HEK293T (cell line): ENCODE measurements around the gene USO1.
A peak's percentile ranks its signal among the peaks of the same experiment; 100 is the strongest.
"Not testable (repeated sequence)": the region's sequence is repeated elsewhere in the genome, so short reads cannot be mapped to it uniquely, and the experiment has no call there.

Source experiments
- CTCF ChIA-PET: fragments of 350-600 bp; formaldehyde crosslinking; extraction: SDS; loops from one replicate; lab custom pipeline; 2021; ENCODE audit warnings: antibody characterized with exemption, inconsistent platforms; lab: Yijun Ruan, JAX
- POLR2A ChIA-PET: fragments of 350-600 bp; formaldehyde crosslinking; extraction: SDS; loops from one replicate; lab custom pipeline; 2020; ENCODE audit warnings: antibody characterized with exemption, inconsistent platforms; lab: Yijun Ruan, JAX
- DNase-seq: peaks from one replicate; pipeline ENCODE4 v3.0.0; 2012; ENCODE audit warnings: mixed read lengths; ENCODE audit errors: extremely low spot score
- ARNT ChIP-seq: fragments of 450-650 bp; IDR thresholded peaks from 2 replicates; pipeline ENCODE4 v1.6.1; 2017; ENCODE audit warnings: mild to moderate bottlenecking
- BHLHE40 ChIP-seq: fragments of 450-650 bp; IDR thresholded peaks from 2 replicates; pipeline ENCODE4 v1.6.1; 2016; ENCODE audit warnings: mild to moderate bottlenecking, moderate library complexity, borderline replicate concordance
- CTBP1 ChIP-seq: fragments of 450-650 bp; IDR thresholded peaks from 2 replicates; pipeline ENCODE4 v1.6.1; 2016; ENCODE audit warnings: borderline replicate concordance
- ELF4 ChIP-seq: fragments of 450-650 bp; IDR thresholded peaks from 2 replicates; pipeline ENCODE4 v1.6.1; 2017; ENCODE audit warnings: antibody characterized with exemption
- FOXA1 ChIP-seq: fragments of 450-650 bp; IDR thresholded peaks from 2 replicates; pipeline ENCODE4 v1.6.1; 2016; ENCODE audit warnings: mild to moderate bottlenecking
- FOXK2 ChIP-seq: fragments of 450-650 bp; IDR thresholded peaks from 2 replicates; pipeline ENCODE4 v1.6.1; 2016; ENCODE audit warnings: mild to moderate bottlenecking
- FOXM1 ChIP-seq: fragments of 450-650 bp; IDR thresholded peaks from 2 replicates; pipeline ENCODE4 v1.6.1; 2017; ENCODE audit warnings: mild to moderate bottlenecking, borderline replicate concordance
- HDGF ChIP-seq: fragments of 450-650 bp; IDR thresholded peaks from 2 replicates; pipeline ENCODE4 v1.6.1; 2017; ENCODE audit warnings: antibody characterized with exemption, borderline replicate concordance
- L3MBTL2 ChIP-seq: fragments of 450-650 bp; conservative IDR thresholded peaks from 2 replicates; pipeline ENCODE4 v1.6.1; 2016; ENCODE audit warnings: mild to moderate bottlenecking
- LEF1 ChIP-seq: fragments of 450-650 bp; IDR thresholded peaks from 2 replicates; pipeline ENCODE4 v1.6.1; 2017; ENCODE audit warnings: mild to moderate bottlenecking, borderline replicate concordance
- NFRKB ChIP-seq: fragments of 450-650 bp; IDR thresholded peaks from 2 replicates; pipeline ENCODE4 v1.6.1; 2016; ENCODE audit warnings: mild to moderate bottlenecking, moderate library complexity
- PKNOX1 ChIP-seq: fragments of 450-650 bp; IDR thresholded peaks from 2 replicates; pipeline ENCODE4 v1.6.1; 2016
- SP1 ChIP-seq: fragments of 450-650 bp; IDR thresholded peaks from 2 replicates; pipeline ENCODE4 v1.6.1; 2017
- SUZ12 ChIP-seq: fragments of 450-650 bp; IDR thresholded peaks from 2 replicates; pipeline ENCODE4 v1.6.1; 2016; ENCODE audit warnings: mild to moderate bottlenecking
- TARDBP ChIP-seq: fragments of 450-650 bp; IDR thresholded peaks from 2 replicates; pipeline ENCODE4 v1.6.1; 2016
- ZNF384 ChIP-seq: fragments of 450-650 bp; IDR thresholded peaks from 2 replicates; pipeline ENCODE4 v1.6.1; 2016

Gene USO1

DNA sequence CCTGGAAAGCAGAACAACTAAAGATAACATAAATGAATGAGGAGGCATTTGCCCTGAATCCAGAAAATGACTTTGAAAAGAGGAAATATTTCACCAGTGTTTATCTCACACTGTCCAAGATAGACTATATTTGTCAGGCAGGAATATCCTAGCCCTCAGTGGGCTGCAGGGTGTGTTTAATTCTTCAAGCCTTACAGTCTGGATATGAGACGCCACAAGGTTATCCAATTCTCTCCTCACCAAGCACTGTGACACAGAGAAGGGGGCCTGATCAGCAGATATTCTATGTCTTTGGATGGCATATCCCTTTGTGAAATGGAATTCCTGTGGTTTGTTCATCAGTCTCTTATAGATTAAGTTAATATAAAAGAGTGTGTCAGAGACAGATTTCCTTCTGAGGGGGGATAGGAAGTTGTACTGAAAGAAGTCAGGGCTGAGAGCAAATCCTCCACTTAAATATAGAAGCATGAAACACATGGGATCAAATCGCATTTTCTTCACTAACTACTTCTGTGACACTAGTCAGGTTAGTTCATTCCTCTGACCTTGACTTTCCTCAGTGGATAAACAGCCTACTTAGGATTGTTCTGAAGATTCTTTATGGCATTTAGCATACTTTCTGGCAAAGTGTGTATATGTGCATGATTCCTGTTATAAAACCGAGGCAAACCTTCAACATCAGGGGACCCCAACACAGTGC lies 44.4 kb upstream of the USO1 start:
- no peak for DNase-seq
- ChIA-PET POLR2A (no interaction called here), CTCF (no interaction called here)
- no peak for TF ChIP-seq PKNOX1
- no peak for TF ChIP-seq FOXK2
- no peak for TF ChIP-seq FOXA1
- TF ChIP-seq BHLHE40: no peak
- TF ChIP-seq ARNT: no peak
- no peak for TF ChIP-seq SP1
- no peak for TF ChIP-seq ZNF384
- TF ChIP-seq TARDBP: no peak
- TF ChIP-seq FOXM1: no peak
- TF ChIP-seq L3MBTL2: no peak
- TF ChIP-seq CTBP1: no peak
- no peak for TF ChIP-seq LEF1
- no peak for TF ChIP-seq SUZ12
- TF ChIP-seq ELF4: no peak
- TF ChIP-seq HDGF: no peak
- no peak for TF ChIP-seq NFRKB

DNA sequence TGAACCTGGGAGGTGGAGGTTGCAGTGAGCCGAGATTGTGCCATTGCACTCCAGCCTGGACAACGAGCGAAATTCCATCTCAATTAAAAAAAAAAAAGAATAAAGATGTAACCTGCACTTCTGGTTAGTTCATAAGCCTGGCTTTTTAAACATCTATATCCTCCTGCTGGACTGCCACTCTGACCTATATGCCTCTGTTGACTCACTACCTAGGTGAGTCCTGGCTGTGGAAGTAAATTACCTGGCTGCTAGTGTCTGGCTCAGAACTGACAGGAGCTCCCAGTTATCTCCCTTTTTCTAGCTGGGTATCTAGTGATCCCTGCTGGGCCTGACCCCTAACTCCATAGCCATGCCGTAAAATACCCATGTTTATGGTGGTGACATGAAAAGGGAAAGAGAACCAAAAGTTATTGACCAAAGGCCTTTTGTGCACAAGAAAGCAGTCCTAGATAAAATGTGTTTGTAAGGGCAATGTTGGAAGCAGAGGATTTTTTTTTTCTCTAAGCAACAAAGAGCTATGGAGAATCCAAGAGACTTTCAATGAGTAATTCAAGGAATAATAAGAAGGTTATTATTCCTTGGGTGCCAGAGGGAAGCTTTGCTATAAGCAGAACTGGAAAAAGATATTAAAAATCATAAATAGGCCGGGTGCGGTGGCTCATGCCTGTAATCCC lies 40.8 kb upstream of the USO1 start:
- TF ChIP-seq FOXM1 (no peak), L3MBTL2 (no peak), TARDBP (no peak), CTBP1 (no peak), HDGF (no peak), BHLHE40 (no peak)
- ChIA-PET POLR2A (no interaction called here), CTCF (no interaction called here)
- no peak for DNase-seq

DNA sequence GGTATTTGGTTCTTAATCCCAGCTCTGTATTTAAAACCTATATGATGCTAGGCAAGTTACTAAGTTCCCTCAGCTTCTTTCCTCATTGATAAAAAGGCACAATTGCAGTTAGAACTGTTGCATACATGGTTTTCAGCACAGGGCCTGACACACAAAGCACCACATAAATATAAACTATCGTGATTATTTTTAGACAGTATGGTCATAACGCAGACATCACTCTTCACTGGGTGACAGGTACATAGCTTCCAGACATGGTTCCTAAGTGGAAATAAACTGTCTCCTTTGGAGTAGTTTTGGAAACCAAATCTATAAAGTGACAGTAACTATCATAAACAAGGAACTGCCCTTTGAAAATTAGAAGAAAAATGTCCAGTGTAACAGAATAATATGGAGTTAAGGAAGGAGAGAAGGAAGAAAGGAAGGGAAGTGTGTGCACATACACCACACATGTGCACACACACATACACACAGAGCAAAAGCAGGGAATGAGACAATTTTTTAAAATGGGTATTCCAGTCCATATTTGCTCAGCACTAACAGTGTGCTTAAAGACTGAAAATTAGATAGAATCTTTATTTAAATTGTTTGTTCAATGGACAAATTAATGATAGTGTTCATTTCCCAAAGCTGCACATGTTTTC lies 38.7 kb upstream of the USO1 start:
- no peak for DNase-seq
- CTCF ChIA-PET: interaction anchor here (1.2 kb wide), 1 partner anchor 39 kb away, joined by 4 read pairs; the partner anchor contains the start of gene USO1
- POLR2A ChIA-PET: interaction anchor here (1.8 kb wide), 1 partner anchor 12 kb away, joined by 6 read pairs; the partner anchor contains the start of gene G3BP2
- peak; percentile 27; the same call in 1 of the 2 replicates for TF ChIP-seq PKNOX1
- no peak for TF ChIP-seq LEF1

DNA sequence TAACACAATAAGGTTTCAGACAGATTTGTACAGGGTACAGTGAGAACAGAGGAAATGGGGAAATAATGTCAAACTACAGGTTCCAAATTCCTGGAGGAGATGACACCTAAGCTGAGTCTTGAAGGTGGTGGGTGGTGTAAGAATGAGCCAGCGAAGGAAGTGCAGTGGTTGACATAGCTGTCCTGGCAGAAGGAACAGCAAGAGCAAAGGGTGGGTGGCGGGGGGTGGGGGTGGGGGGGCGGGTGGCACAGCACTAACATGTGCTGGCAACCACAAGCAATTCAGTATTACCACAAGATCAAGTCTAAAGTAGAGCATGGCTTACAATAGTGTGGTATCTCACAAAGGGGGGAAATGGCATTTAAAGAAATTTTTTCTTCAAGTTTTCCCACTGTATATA lies 38.0 kb upstream of the USO1 start:
- no peak for TF ChIP-seq ZNF384
- TF ChIP-seq SUZ12: no peak
- TF ChIP-seq FOXM1: no peak
- no peak for TF ChIP-seq FOXK2
- no peak for TF ChIP-seq BHLHE40
- CTCF ChIA-PET: no interaction called here
- DNase-seq: no peak
- POLR2A ChIA-PET: interaction anchor here (1.8 kb wide), 1 partner anchor 13 kb away, joined by 6 read pairs; the partner anchor contains the start of gene G3BP2

- CTCF ChIA-PET, POLR2A ChIA-PET, DNase-seq: not testable (repeated sequence)
These were observed 37.3 kb upstream of the USO1 start for GRCh38 chr4:75687125-75687524.

- POLR2A ChIA-PET, CTCF ChIA-PET, DNase-seq: not testable (repeated sequence)
These were observed 32.3 kb upstream of the USO1 start for GRCh38 chr4:75692066-75692465.

DNA sequence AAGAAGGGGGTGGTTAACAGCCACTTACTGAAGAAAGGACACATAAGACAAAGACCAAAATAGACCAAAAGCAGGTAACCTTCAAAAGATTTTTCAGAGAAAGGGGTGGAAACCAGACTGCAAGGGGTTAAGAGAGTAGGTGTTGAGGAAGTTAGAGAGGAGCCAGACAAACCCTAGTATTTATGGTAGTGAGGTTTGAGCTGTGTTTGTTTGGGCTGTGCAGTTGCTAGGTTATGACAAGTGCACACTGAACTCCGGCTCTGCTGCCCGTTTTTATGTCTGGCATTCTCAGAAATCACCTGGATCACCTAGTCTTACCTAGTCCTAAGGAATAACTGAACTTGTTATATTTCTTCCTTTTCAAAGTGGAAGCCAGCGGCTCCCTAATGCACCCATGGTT lies 28.3 kb upstream of the USO1 start:
- TF ChIP-seq SP1 (no peak), L3MBTL2 (no peak), ARNT (no peak), LEF1 (no peak), FOXA1 (no peak)
- ChIA-PET CTCF (interaction anchor here (0.6 kb wide), 1 partner anchor 11 kb away, joined by 4 read pairs; no protein-coding TSS in a partner anchor), POLR2A (no interaction called here)
- no peak for DNase-seq
